Frontal cortex (tissue), 4 donors: ENCODE results near the gene DACT1. TPM values are rescaled to one million over a fixed set of nuclear protein-coding genes. Genes with fewer than 3 reads are reported as not detected.
"Not testable (repeated sequence)": the region's sequence is repeated elsewhere in the genome, so short reads cannot be mapped to it uniquely, and the experiment has no call there.

Experiments used
- DNase-seq, 2 donors: peaks; one replicate each; pipeline ENCODE4 v3.0.0; 2012; ENCODE audit warnings: low spot score in 2 of 2
- FAIRE-seq: peaks from 2 replicates; lab custom pipeline; 2012; peaks lifted over from hg19 to GRCh38; lab: Jason Lieb, UNC
- total RNA-seq: library from RNA; depleted of rRNA; stranded (reverse); fragments of >200 nt; gene quantifications from one replicate; pipeline ENCODE4 v1.2.3, GENCODE V29; 2014
- donor health status: control.
- donor health status: control.
- donor health status: control.

The DACT1 gene
- 203 TPM for total RNA-seq

GRCh38 chr14:58637391-58638230 is at the start of gene DACT1:
TSS of gene DACT1 (plus strand) at chr14:58637962. CDS start at chr14:58638203, 241 bp downstream.
- no peak for FAIRE-seq
- peak; percentile 65 to 75 for DNase-seq

- not testable (repeated sequence) for FAIRE-seq, DNase-seq
These were observed 49.4 kb upstream of the DACT1 start for GRCh38 chr14:58588321-58588720.

- DNase-seq (no peak), FAIRE-seq (no peak)
These were observed 43.8 kb upstream of the DACT1 start for GRCh38 chr14:58593977-58594376.

- no peak for FAIRE-seq
These were observed 40.7 kb upstream of the DACT1 start for GRCh38 chr14:58597041-58597440.

GRCh38 chr14:58598028-58598803 is 39.5 kb upstream of the DACT1 start:
- DNase-seq, result peak in 1 of 2 donors; percentile 14
- FAIRE-seq, result no peak

More at GRCh38 chr14:58597041-58597440, 40.7 kb upstream of the DACT1 start:
- DNase-seq, result no peak

GRCh38 chr14:58598804-58599525 is 38.8 kb upstream of the DACT1 start:
- FAIRE-seq (no peak), DNase-seq (no peak)

- no peak for FAIRE-seq
- DNase-seq, result no peak
These were observed 38.1 kb upstream of the DACT1 start for GRCh38 chr14:58599707-58600106.

GRCh38 chr14:58605465-58605864 is 32.3 kb upstream of the DACT1 start:
- DNase-seq, result no peak
- no peak for FAIRE-seq

- DNase-seq (no peak), FAIRE-seq (no peak)
These were observed 30.4 kb upstream of the DACT1 start for GRCh38 chr14:58607131-58607951.

GRCh38 chr14:58607952-58608317 is 29.8 kb upstream of the DACT1 start:
- FAIRE-seq (no peak), DNase-seq (no peak)

GRCh38 chr14:58617619-58618018 is 20.1 kb upstream of the DACT1 start:
- DNase-seq, result no peak
- no peak for FAIRE-seq

- no peak for FAIRE-seq
- no peak for DNase-seq
These were observed 17.8 kb upstream of the DACT1 start for GRCh38 chr14:58620011-58620410.

- DNase-seq (no peak), FAIRE-seq (no peak)
These were observed 12.3 kb upstream of the DACT1 start for GRCh38 chr14:58625438-58625837.

- FAIRE-seq, result no peak
- no peak for DNase-seq
These were observed 11.3 kb upstream of the DACT1 start for GRCh38 chr14:58626431-58626831.

GRCh38 chr14:58628406-58628805 is 9.4 kb upstream of the DACT1 start:
- no peak for DNase-seq

GRCh38 chr14:58629281-58629680 is 8.5 kb upstream of the DACT1 start:
- no peak for DNase-seq
- FAIRE-seq, result no peak

More at GRCh38 chr14:58628406-58628805, 9.4 kb upstream of the DACT1 start:
- FAIRE-seq, result no peak

- DNase-seq, result no peak
- no peak for FAIRE-seq
These were observed 6.0 kb upstream of the DACT1 start for GRCh38 chr14:58631732-58632131.

- FAIRE-seq (no peak), DNase-seq (no peak)
These were observed 3.9 kb upstream of the DACT1 start for GRCh38 chr14:58633831-58634230.

GRCh38 chr14:58634406-58635090 is 3.2 kb upstream of the DACT1 start:
- DNase-seq (no peak), FAIRE-seq (no peak)
